Measurements from ENCODE around the gene HORMAD1.
"Not testable (repeated sequence)": the region's sequence is repeated elsewhere in the genome, so short reads cannot be mapped to it uniquely, and the experiment has no call there.

Gene HORMAD1

GRCh38 chr1:150696995-150697927 is 23.4 kb downstream of the HORMAD1 start, which contains the start of gene GOLPH3L:
Gene GOLPH3L (minus strand): TSS chr1:150697154. CDS start chr1:150694838, 2,316 bp downstream.
- peak; percentile 73 for DNase-seq

GRCh38 chr1:150696590-150696989 is 24.1 kb downstream of the HORMAD1 start:
- DNase-seq, result no peak

- no peak for DNase-seq
Measured at GRCh38 chr1:150696162-150696561, 24.5 kb downstream of the HORMAD1 start.

GRCh38 chr1:150695561-150695960 is 25.1 kb downstream of the HORMAD1 start:
- no peak for DNase-seq

- no peak for DNase-seq
Measured at GRCh38 chr1:150692720-150693119, 28.0 kb downstream of the HORMAD1 start.

- no peak for DNase-seq
Measured at GRCh38 chr1:150688763-150689162, 31.9 kb downstream of the HORMAD1 start.

GRCh38 chr1:150686275-150686674 is 34.4 kb downstream of the HORMAD1 start:
- no peak for DNase-seq

GRCh38 chr1:150683914-150684313 is 36.8 kb downstream of the HORMAD1 start:
- DNase-seq, result no peak

GRCh38 chr1:150678988-150679387 is 41.7 kb downstream of the HORMAD1 start:
- DNase-seq, result no peak

GRCh38 chr1:150674881-150675280 is 45.8 kb downstream of the HORMAD1 start:
- DNase-seq, result no peak

GRCh38 chr1:150663321-150663720 is 57.4 kb downstream of the HORMAD1 start:
- no peak for DNase-seq

GRCh38 chr1:150662811-150663210 is 57.9 kb downstream of the HORMAD1 start:
- no peak for DNase-seq

GRCh38 chr1:150661156-150661555 is 59.5 kb downstream of the HORMAD1 start:
- DNase-seq, result no peak

- DNase-seq, result no peak
Measured at GRCh38 chr1:150660584-150660983, 60.1 kb downstream of the HORMAD1 start.

GRCh38 chr1:150657064-150657463 is 63.6 kb downstream of the HORMAD1 start:
- not testable (repeated sequence) for DNase-seq

GRCh38 chr1:150654635-150655034 is 66.1 kb downstream of the HORMAD1 start:
- not testable (repeated sequence) for DNase-seq

- DNase-seq, result no peak
Measured at GRCh38 chr1:150650193-150650592, 70.5 kb downstream of the HORMAD1 start.

- no peak for DNase-seq
Measured at GRCh38 chr1:150649441-150650075, 71.1 kb downstream of the HORMAD1 start.

All from activated CD4-positive, CD25-positive, alpha-beta regulatory T cell treated with anti-CD3 and anti-CD28 coated beads, Interleukin-2, amount 50 U/mL, for 72 hours (primary cell).